Right renal cortex interstitium (tissue), 3 donors: ENCODE results near the gene NELFB. TPM values are rescaled to one million over a fixed set of nuclear protein-coding genes. Genes with fewer than 3 reads are reported as not detected.

Experiments used
- DNase-seq, 3 donors: peaks; one replicate each; pipeline ENCODE4 v3.0.0-alpha.2; 2013; ENCODE audit warnings: low read depth in 3 of 3, low spot score in 2 of 3
- polyA plus RNA-seq, 3 donors: library from polyadenylated mRNA; unstranded; fragments of 120-200 nt; gene quantifications; one replicate each; pipeline ENCODE4 v1.2.1, GENCODE V29; 2013; ENCODE audit not compliant: insufficient read length in 3 of 3

The NELFB gene
- polyA plus RNA-seq, 3 donors, result 45.5 to 54.0 (median 51.3) TPM

GRCh38 chr9:137301081-137301947 lies 46.2 kb downstream of the NELFB start:
- DNase-seq, result no peak

GRCh38 chr9:137302118-137302448 lies 47.0 kb downstream of the NELFB start, which contains the start of gene NRARP:
TSS of gene NRARP (minus strand) at chr9:137302271. CDS start at chr9:137301928, 343 bp downstream.
- no peak for DNase-seq

- no peak for DNase-seq
Measured at GRCh38 chr9:137302449-137303150, 47.5 kb downstream of the NELFB start.

- no peak for DNase-seq
Measured at GRCh38 chr9:137303151-137303892, 48.2 kb downstream of the NELFB start.

- DNase-seq, result no peak
Measured at GRCh38 chr9:137303893-137304382, 48.8 kb downstream of the NELFB start.

- DNase-seq, result no peak
Measured at GRCh38 chr9:137304383-137305059, 49.4 kb downstream of the NELFB start.

GRCh38 chr9:137305060-137305797 lies 50.1 kb downstream of the NELFB start:
- no peak for DNase-seq

- DNase-seq, result no peak
Measured at GRCh38 chr9:137305798-137306065, 50.6 kb downstream of the NELFB start.

GRCh38 chr9:137306066-137306849 lies 51.1 kb downstream of the NELFB start:
- no peak for DNase-seq

GRCh38 chr9:137306850-137307254 lies 51.7 kb downstream of the NELFB start:
- DNase-seq, result no peak

GRCh38 chr9:137307255-137308056 lies 52.3 kb downstream of the NELFB start:
- DNase-seq, result no peak

GRCh38 chr9:137308057-137308619 lies 53.0 kb downstream of the NELFB start:
- no peak for DNase-seq

- no peak for DNase-seq
Measured at GRCh38 chr9:137309368-137310188, 54.5 kb downstream of the NELFB start.

GRCh38 chr9:137310189-137311052 lies 55.3 kb downstream of the NELFB start:
- DNase-seq, result no peak

- DNase-seq, result no peak
Measured at GRCh38 chr9:137311171-137311985, 56.3 kb downstream of the NELFB start.
